Measurements from ENCODE around the gene MAGEB5. TPM values are rescaled to one million over a fixed set of nuclear protein-coding genes. Genes with fewer than 3 reads are reported as not detected.

The MAGEB5 gene, protein sequence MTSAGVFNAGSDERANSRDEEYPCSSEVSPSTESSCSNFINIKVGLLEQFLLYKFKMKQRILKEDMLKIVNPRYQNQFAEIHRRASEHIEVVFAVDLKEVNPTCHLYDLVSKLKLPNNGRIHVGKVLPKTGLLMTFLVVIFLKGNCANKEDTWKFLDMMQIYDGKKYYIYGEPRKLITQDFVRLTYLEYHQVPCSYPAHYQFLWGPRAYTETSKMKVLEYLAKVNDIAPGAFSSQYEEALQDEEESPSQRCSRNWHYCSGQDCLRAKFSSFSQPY
- not detected in 2 replicates for polyA plus RNA-seq (2012; rRNA removed)
- not detected in 2 replicates for polyA plus RNA-seq (2012; cell fraction: cytosol; rRNA removed)
- polyA plus RNA-seq (2012; cell fraction: nucleus; rRNA removed) = not detected in 2 replicates

DNA sequence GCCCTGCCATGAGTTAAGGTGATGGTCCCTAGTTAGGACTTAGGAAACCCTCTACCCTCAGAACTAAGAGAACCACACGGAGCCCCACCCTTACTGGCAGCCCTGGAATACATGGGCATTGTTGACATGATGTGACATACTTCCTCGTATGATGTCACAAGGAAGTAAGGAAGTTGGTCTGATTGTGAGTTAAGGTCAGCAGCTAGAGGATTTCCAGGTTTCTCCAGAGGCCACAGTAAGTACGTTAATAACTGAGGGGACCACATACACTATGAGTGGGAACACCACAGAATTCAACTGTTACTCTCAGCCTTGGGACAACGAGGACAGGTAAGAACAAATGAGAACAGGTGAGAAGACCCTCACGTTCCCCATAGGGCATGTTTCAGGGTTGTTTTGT lies at the start of gene MAGEB5:
Gene MAGEB5 (plus strand): TSS at position 301 of the 400 bp plus-strand sequence. CDS start 1,133 bp downstream, outside the sequence.
- H2AFZ ChIP-seq (ENCODE audit: low read depth) = no peak within 1 kb of the TSS
- no peaks in the 10 kb centered on the region for H3K9me3 ChIP-seq
- DNase-seq = no peak
- H3K27me3 ChIP-seq (ENCODE audit: insufficient read depth) = no peaks in the 10 kb centered on the region
- H3K27ac ChIP-seq (ENCODE audit: low read depth in 2 of 2, low read length in 1 of 2) = no peak within 1 kb of the TSS
- no peak within 1 kb of the TSS for H3K9ac ChIP-seq
- H4K20me1 ChIP-seq (ENCODE audit: insufficient read depth) = no peaks in the 10 kb centered on the region
- H3K4me2 ChIP-seq = no peak within 1 kb of the TSS
- H3K4me1 ChIP-seq (ENCODE audit: control insufficient read depth in 1 of 2, insufficient read depth in 2 of 2, low read depth in 1 of 2, low read length in 1 of 2) = no peaks in the 10 kb centered on the region
- no peaks in the 10 kb centered on the region for H3K79me2 ChIP-seq (ENCODE audit: insufficient read depth)
- H3K9me2 ChIP-seq = no peaks in the 10 kb centered on the region
- H3K4me3 ChIP-seq (ENCODE audit: low read depth in 2 of 2, low read length in 1 of 2) = no peak within 1 kb of the TSS
- no peaks in the 10 kb centered on the region for H3F3A ChIP-seq (replicated peaks; ENCODE audit: insufficient read depth)
- CTCF ChIA-PET = no interaction called here
- no peaks in the 10 kb centered on the region for H3K36me3 ChIP-seq (replicated peaks in 1 of 2; ENCODE audit: control insufficient read depth in 1 of 2, insufficient read depth in 2 of 2, low read length in 1 of 2)
- POLR2A ChIA-PET = no interaction called here
- WGBS (ENCODE audit: low lambda C conversion rate) = 2% methylated on average over 5 of the region's 5 CpGs
- TF ChIP-seq FOXM1 (IDR thresholded peaks at IDR 0.05; ENCODE audit: low read depth) (no peak), SIN3A (IDR thresholded peaks at IDR 0.05; ENCODE audit: borderline replicate concordance, low read depth, low read length) (no peak), MEF2A (IDR thresholded peaks at IDR 0.05; ENCODE audit: borderline replicate concordance, low read depth) (no peak), RCOR1 (IDR thresholded peaks at IDR 0.05; ENCODE audit: low read length) (no peak), TEAD4 (IDR thresholded peaks at IDR 0.05; ENCODE audit: borderline replicate concordance, insufficient read depth) (no peak), NFIC (IDR thresholded peaks at IDR 0.05; ENCODE audit: borderline replicate concordance) (no peak), EP300 (IDR thresholded peaks at IDR 0.05; ENCODE audit: borderline replicate concordance in 1 of 2, low read depth in 1 of 2, low read length in 1 of 2) (no peak), SMC3 (IDR thresholded peaks at IDR 0.05; ENCODE audit: low read depth, low read length) (no peak), TAF1 (IDR thresholded peaks at IDR 0.05; ENCODE audit: borderline replicate concordance, low read depth, low read length) (no peak), CHD2 (IDR thresholded peaks at IDR 0.05; ENCODE audit: low read length, partially characterized antibody) (no peak), ELF1 (IDR thresholded peaks at IDR 0.05) (no peak), YY1 (IDR thresholded peaks at IDR 0.05; ENCODE audit: low read depth) (no peak), RXRA (IDR thresholded peaks at IDR 0.05; ENCODE audit: borderline replicate concordance, low read depth) (no peak), GATA2 (CRISPR knock-in tag; IDR thresholded peaks at IDR 0.05) (no peak)
- TF ChIP-seq, protein P1, sequence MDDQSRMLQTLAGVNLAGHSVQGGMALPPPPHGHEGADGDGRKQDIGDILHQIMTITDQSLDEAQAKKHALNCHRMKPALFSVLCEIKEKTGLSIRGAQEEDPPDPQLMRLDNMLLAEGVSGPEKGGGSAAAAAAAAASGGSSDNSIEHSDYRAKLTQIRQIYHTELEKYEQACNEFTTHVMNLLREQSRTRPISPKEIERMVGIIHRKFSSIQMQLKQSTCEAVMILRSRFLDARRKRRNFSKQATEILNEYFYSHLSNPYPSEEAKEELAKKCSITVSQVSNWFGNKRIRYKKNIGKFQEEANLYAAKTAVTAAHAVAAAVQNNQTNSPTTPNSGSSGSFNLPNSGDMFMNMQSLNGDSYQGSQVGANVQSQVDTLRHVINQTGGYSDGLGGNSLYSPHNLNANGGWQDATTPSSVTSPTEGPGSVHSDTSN (IDR thresholded peaks at IDR 0.05) = no peak
- TF ChIP-seq, protein P2, sequence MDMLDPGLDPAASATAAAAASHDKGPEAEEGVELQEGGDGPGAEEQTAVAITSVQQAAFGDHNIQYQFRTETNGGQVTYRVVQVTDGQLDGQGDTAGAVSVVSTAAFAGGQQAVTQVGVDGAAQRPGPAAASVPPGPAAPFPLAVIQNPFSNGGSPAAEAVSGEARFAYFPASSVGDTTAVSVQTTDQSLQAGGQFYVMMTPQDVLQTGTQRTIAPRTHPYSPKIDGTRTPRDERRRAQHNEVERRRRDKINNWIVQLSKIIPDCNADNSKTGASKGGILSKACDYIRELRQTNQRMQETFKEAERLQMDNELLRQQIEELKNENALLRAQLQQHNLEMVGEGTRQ (IDR thresholded peaks at IDR 0.05; ENCODE audit: borderline replicate concordance, low read depth, low read length) = no peak
- TF ChIP-seq, protein P3, sequence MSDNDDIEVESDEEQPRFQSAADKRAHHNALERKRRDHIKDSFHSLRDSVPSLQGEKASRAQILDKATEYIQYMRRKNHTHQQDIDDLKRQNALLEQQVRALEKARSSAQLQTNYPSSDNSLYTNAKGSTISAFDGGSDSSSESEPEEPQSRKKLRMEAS (IDR thresholded peaks at IDR 0.05; ENCODE audit: low read depth) = no peak
- TF ChIP-seq, protein P4, sequence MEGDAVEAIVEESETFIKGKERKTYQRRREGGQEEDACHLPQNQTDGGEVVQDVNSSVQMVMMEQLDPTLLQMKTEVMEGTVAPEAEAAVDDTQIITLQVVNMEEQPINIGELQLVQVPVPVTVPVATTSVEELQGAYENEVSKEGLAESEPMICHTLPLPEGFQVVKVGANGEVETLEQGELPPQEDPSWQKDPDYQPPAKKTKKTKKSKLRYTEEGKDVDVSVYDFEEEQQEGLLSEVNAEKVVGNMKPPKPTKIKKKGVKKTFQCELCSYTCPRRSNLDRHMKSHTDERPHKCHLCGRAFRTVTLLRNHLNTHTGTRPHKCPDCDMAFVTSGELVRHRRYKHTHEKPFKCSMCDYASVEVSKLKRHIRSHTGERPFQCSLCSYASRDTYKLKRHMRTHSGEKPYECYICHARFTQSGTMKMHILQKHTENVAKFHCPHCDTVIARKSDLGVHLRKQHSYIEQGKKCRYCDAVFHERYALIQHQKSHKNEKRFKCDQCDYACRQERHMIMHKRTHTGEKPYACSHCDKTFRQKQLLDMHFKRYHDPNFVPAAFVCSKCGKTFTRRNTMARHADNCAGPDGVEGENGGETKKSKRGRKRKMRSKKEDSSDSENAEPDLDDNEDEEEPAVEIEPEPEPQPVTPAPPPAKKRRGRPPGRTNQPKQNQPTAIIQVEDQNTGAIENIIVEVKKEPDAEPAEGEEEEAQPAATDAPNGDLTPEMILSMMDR (IDR thresholded peaks at IDR 0.05) = no peak
- TF ChIP-seq, protein P5, sequence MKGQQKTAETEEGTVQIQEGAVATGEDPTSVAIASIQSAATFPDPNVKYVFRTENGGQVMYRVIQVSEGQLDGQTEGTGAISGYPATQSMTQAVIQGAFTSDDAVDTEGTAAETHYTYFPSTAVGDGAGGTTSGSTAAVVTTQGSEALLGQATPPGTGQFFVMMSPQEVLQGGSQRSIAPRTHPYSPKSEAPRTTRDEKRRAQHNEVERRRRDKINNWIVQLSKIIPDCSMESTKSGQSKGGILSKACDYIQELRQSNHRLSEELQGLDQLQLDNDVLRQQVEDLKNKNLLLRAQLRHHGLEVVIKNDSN (IDR thresholded peaks at IDR 0.05; ENCODE audit: borderline replicate concordance, low read depth) = no peak
- TF ChIP-seq, protein P6, sequence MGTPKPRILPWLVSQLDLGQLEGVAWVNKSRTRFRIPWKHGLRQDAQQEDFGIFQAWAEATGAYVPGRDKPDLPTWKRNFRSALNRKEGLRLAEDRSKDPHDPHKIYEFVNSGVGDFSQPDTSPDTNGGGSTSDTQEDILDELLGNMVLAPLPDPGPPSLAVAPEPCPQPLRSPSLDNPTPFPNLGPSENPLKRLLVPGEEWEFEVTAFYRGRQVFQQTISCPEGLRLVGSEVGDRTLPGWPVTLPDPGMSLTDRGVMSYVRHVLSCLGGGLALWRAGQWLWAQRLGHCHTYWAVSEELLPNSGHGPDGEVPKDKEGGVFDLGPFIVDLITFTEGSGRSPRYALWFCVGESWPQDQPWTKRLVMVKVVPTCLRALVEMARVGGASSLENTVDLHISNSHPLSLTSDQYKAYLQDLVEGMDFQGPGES (IDR thresholded peaks at IDR 0.05; ENCODE audit: low read depth, low read length) = no peak

Data from SK-N-SH (cell line).